Stimulated activated CD8-positive, alpha-beta memory T cell treated with anti-CD3 and anti-CD28 coated beads, Interleukin-12 subunit alpha, Interleukin-12 subunit beta, amount 100 ng/mL, for 24 hours (primary cell): ENCODE measurements around the gene PLEKHM3.
"Not testable (repeated sequence)": the region's sequence is repeated elsewhere in the genome, so short reads cannot be mapped to it uniquely, and the experiment has no call there.

ENCODE experiments used
- DNase-seq: peaks from one replicate; pipeline ENCODE4 v3.0.0-alpha.2; 2020; ENCODE audit errors: extremely low read depth

Gene PLEKHM3

DNA sequence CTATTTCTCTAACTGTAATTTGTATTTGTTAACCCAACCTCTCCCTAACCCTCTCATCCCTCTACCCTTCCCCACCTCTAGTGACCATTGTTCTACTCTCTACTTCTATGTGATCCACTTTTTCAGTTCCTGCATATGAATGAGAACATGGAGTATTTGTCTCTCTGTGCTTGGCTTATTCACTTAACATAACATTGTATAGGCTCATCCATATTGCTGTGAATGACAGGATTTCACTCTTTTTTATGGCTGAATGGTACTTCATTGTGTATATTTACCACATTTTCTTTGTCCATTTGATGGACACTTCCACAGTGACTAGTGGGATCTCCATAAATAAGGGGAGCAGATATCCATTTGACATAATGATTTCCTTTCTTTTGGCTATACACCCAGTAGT lies 103.7 kb downstream of the PLEKHM3 start:
- no peak for DNase-seq

DNA sequence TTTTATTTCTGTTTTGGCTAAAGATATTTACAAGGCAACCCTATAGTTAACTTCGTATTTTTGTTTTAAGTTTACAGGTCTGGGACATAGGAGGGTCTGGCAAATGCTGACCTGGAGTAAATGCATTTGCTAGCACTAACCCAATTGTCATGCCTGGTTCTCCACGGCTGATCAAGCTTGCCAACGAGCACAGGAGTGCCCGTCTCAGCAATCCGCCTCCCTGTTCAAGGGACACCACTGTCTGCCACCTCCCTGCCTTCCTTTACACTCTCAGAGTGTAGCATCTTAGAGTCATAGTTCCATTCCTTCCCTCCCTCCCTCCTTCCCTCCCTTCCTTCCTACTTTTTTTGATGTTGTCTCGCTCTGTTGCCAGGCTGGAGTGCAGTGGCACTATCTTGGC lies 104.6 kb downstream of the PLEKHM3 start:
- DNase-seq = no peak

DNA sequence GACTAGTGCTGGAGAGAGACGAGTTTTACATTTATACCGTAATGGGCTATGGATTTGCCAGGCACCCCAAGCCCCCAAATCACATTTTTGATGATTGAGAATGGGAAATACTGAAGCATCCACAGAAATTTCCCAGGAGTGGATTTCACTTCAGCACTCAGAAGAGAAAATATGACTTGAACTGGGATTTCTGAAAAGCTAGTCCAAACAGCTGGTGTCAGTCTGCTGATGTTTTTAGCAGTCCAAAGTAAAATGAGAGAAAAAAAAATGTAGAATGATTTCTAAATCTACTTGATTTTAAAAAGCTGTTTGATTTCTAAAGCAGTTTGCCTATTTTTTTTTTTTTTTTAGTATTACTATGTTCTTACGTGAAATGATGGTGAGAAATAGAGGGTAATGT lies 105.0 kb downstream of the PLEKHM3 start:
- no peak for DNase-seq

DNA sequence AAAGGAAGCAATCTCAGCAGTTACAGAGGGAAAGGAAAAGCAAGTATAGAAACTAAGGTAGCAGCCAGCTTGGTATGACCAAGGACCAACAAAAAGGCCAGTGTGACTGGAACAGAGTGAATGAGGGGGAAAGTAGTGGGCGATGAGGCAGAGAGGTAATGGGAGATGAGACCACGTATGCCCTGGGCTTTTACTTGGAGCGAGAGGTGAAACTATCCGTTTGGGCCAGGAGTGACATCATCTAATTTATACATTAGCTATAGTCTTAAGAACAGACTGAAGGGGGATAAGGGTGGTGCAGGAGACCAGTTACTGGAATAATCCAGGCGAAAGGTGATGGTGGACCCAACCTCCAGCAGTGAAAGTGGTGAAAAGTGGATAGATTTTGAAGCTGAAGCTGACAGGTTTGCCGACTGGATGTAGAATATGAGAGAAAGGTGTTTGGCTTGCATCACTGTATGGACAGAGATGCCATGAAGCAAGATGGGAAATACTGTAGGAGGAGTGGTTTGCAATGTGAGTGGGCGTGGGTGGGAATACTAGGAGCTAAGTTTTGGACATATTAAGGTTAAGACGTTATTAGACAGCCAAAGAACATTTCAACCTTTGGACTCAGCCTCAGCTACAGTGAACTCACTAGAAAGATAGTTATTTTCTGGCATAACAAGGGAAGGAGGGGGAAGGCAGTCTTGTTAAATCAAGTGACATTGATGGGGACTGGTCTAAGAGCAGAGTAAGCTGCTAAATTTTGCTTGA lies 106.0 kb downstream of the PLEKHM3 start:
- no peak for DNase-seq

DNA sequence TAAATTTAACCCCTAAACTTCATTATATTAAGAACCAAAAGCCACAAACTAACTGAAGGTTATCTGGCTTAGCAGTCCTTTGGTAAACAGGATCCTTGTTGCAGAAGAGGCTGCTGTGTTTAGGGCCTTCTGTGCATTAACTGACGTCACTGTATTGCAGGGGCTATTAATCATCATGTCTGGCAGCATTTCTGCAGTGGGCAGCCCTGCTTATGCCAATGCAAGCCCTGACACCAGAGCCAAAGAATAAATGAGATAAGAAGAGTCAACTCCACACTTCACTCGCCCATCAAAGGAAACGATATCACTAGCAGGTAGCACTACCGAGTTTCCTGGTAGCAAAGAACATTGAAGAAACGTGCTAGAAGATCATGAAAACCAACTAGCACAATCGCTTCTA lies 110.6 kb downstream of the PLEKHM3 start:
- DNase-seq = no peak

DNA sequence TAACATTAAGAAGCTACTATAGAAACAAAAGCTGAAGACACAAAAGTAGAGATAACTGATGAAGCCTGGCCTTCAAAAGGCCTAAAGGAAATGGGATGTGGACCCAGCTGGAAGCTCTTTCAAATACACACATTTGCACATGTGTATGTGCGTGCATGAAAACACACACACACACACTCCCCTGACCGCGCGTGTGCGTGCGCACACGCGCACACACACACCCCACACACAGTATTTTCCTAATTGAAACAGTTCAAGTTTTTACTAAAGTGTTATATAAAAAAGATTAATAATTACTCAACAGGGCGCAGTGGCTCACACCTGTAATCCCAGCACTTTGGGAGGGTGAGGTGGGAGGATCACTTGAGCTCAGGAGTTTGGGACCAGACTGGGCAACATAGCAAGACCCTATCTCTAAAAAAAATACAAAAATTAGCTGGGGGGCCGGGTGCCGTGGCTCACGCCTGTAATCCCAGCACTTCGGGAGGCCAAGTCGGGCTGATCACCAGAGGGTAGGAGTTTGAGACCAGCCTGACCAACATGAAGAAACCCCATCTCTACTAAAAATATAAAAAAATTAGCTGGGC lies 111.5 kb downstream of the PLEKHM3 start:
- DNase-seq = no peak

DNA sequence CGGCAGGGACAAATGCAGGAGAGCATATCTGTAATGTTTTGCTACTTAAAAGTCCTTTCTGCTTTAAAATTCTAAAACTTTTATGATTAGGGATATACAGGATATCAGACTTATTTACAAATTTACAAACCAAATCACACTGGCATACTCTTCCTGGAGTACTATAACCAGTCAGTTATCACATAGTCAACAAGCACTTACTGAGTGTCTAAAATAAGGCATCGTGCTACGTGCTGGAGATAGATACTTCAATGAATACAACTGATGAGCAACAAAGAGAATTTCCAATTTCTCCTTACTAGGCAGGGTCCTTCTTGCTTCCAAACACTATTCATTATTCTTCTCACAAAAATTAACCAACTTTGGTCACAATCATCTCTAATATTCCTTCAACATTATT lies 113.5 kb downstream of the PLEKHM3 start:
- no peak for DNase-seq

DNA sequence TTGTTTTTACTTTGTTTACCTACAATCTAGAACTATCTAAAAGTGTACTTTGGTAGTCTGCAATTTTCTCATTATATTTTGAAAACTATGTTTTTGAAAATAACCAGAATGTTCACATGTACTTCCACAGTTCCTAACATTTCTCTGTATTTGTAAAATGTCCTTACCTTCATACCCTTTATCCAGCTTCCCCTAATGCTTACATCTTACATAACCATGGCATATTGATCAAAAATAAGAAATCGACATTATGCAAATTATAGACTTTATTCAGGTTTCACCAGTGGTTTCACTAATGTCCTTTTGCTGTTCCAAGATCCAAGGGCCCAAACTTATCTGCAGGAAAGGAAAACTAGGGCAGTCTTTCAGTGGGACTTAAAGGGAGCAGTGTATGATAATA lies 114.1 kb downstream of the PLEKHM3 start:
- no peak for DNase-seq

DNA sequence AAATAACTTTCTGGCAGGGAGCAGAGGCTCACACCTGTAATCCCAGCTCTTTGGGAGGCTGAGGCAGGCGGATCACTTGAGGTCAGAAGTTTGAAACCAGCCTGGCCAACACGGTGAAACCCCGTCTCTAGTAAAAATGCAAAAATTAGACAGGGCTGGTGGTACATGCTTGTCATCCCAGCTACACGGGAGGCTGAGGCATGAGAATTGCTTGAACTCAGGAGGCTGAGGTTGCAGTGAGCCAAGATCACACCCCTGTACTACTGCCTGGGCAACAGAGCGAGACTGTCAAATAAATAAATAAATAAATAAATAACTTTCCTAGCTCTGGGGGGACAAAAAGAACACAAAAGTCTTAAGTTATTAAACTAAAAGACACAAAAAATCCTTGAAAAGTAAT lies 118.8 kb downstream of the PLEKHM3 start:
- not testable (repeated sequence) for DNase-seq

DNA sequence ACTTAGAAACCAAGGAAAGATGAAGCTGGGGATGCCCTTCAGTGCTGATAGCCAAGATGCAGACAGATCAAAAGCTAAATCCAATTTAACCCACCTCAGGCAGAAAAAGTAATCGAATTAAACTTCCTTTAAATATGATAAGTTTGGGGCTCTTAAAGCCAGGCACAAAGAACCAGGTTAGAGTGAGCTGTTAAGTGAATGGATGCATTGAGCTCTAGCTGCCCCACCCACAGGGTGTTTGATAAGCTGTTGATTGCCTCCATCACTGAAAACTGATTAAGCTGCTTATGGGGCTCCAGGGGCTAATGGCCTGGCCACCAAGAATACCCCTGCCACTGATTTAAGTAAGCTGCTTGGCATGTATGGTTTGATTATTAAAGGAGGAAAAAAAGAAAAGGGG lies 119.8 kb downstream of the PLEKHM3 start:
- no peak for DNase-seq

DNA sequence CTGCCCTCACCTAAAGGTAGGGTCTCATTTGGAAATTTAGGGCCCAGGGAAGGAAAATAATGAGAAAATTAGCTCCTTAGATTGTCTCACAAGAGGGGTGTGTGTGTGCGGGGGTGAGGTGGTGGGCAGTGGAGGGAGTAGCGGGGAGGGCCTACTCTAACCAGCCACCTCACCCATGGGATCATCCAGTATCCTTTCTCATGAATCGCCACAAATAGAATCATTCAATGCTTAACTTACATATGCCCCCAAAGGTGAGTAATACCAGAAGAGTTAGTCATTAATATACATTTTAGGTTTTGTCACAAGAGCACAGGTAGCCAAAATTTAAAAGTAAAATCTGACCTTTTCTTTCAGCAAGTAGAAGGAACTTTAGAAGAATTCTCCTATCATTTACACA lies 122.1 kb downstream of the PLEKHM3 start:
- no peak for DNase-seq

DNA sequence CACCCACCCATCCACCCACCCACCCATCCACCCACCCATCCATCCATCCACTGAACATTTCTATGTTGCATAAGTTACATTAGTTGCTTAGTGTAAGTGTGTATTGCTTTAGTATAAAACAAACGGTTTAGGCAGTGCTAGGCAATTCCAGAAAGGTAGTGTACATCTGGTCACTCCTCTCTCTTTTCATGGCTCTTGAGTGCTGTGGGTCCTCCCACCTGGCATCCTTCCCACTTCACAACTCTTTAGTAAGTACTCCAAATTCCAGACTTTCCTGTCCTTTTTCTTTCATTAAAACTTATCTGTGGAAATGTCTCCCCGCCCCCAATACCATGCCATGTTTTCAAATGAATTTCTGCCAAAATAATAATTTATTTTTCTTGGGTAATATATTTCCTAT lies 122.5 kb downstream of the PLEKHM3 start:
- DNase-seq = no peak

DNA sequence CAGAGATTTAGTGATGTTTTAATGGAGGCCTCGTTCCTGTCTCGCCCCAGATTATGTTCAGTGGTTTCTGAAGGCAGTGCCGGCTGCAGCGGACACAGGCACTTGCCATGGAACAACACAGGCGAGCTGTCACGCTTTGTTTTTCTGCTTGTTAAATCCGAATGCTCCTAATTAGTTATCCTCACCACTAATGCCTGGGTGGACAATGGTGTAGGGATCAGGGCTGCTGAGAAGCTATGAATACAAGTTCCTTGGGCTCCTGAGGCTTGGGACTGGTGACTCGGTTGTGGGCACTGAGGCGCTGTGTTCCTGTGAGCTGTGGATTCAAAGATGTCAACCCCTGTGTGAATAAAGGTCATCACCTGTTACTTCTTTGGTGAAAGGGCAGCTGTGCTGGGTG lies 123.5 kb downstream of the PLEKHM3 start:
- no peak for DNase-seq

DNA sequence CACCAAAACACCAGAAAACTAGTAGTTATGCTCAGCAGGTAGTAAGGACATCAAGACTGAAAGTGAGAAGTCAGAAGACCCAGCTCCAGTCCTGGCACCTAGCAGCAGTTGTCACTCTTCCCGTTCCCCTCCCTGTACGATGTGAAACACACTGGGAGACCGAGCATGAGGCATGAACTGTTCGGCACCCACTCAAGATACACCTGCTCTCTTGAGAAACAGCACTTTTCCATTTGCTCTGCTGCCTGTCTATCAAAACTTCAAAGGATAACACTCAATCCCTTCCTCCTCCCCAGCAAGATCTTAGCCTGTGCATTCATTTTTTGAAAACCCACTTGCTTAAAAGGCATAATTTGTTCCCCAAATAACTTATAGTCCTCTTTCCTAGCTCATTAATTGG lies 123.9 kb downstream of the PLEKHM3 start:
- no peak for DNase-seq

DNA sequence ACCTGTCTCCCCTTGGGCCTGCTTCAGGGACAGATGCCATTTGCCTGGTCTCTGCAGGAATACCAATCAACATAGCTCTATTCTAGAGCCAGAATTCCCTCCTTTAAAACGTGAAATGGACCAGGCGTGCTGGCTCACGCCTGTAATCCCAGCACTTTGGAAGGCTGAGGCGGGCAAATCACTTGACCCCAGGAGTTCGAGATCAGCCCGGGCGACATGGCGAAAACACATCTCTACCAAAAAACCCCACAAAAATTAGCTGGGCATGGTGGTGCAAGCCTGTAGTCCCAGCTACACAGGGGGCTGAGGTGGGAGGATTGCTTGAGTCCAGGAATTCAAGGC lies 127.0 kb downstream of the PLEKHM3 start:
- DNase-seq = no peak

DNA sequence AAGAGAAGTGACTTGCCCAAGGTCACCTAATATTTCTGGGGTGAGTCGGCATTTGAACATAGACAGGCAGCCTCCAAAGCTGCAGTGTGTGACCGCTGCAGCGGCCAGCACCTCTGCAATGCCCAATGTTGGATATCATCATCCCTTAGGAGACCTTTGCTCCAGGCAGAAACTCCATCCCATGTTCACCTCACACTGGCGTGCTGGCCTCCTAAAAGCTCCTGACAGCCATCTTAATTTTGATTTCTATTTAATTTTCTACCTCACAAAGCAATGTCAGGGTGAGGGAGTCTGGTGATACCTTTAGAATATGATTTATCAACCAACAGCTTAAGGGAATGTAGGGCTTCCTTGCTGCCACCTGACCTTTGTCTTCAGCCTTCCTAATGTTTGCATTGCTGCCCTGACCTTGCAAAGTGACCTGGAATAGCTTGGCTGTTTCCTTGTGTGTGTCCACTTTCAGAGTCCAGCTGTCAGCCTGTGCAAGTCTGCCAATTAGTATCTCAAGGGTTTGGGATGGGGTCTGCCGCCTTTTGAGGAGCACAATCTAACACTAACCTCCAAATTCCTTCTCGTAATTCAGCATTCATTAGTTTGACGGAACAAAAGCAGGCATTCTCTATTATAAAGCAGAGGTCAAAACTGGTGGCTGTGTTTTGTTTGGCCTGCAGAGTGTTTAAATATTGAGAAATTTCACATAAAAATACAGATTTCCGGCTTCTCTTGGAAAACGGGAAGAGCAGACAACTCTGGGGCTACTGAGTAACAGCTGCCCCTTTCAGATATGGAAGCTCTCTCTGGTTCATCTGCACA lies 127.6 kb downstream of the PLEKHM3 start:
- no peak for DNase-seq

DNA sequence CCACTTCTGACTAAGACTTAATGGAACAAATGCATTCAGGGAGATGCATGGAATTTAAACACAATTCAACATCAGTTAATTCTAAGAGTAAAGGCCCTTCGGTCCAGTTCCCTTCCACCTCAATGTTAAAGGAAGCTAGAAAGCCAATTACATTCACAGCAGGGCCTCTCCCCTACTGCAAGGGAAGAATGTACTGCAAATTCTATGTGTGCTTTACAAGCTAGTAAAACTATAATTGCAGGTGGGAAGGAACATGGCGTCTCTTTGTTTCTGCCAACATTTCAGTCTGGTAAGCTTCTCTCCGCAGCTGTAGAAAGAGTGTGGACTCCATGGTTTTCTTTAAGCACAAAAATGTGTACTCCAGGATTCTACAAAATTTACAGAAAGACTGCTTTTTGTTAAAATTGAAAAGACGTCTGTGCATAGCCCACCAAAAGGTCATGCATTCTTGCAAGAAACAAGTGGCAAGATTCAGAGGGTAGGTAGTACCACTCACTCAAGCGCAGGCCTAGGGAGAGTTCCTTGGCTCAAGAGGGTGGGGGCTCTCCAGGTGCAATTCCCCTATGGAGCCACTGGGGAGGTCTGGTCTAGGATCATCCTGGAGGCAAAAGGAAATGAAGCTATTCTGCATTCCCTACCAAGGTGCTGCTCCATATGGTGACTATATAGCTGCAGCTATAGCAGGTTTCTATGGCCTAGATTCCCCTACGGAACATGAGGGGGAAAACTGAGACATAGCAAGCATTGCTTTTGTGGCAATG lies 128.6 kb downstream of the PLEKHM3 start:
- DNase-seq = no peak

DNA sequence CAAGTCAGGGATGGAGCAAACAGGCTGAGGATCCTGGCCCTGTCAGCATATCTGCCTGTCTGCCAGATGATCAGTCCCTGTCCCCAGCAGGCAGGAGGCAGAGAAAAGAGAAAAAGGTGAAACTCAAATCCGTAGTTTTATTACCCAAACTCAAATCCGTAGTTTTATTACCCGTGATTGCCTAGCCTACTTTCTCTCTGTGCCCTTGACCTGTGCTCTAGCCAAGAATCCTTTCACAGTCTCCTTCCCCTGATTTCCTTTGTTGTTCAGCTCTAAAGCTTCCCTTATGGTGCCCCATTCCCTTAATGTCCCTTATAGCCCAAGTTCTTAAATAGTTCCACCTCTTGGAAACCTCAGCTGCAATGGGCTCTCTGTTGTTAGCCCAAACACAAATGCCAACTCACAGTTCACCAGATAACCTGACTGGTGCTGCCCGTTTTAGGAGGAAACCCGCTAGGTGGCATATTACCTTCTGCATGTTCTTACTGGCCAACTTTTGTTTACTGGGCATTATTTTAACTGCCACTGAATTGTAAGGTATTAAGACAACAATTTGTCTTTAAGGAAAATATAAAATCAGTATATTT lies 130.0 kb downstream of the PLEKHM3 start:
- DNase-seq = no peak

DNA sequence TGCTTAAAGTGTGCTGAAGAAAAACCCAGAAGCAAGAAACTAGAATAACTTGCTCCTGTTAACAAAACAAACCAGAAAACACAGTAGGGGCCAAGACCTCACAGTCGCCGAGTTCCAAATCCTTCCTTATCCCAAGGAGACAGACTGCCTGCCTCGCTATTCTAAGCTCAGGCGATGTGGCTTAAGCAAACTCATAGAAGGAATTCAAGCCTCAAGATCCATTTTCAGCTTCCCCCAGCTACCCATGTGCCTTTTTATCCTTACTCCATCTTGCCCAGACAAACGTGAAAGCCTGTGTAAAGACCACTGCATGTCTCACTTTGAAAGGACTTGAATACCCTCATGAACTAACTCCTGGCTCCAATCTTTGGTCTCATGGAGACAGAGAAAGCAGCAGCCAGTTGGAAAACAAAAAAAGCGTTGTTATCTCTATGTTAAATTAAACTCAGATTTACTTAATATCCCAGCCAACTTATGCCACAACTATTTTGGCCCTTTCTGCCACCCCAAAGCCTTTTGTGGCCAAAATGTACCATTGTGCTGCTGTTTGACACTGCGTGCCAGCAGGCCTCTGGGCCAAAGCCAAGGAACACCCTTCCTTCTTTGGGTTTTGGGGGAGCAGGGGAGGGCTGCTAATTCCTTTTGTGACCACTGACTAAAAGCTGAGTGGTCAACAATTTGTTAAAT lies 132.5 kb downstream of the PLEKHM3 start:
- DNase-seq = no peak

DNA sequence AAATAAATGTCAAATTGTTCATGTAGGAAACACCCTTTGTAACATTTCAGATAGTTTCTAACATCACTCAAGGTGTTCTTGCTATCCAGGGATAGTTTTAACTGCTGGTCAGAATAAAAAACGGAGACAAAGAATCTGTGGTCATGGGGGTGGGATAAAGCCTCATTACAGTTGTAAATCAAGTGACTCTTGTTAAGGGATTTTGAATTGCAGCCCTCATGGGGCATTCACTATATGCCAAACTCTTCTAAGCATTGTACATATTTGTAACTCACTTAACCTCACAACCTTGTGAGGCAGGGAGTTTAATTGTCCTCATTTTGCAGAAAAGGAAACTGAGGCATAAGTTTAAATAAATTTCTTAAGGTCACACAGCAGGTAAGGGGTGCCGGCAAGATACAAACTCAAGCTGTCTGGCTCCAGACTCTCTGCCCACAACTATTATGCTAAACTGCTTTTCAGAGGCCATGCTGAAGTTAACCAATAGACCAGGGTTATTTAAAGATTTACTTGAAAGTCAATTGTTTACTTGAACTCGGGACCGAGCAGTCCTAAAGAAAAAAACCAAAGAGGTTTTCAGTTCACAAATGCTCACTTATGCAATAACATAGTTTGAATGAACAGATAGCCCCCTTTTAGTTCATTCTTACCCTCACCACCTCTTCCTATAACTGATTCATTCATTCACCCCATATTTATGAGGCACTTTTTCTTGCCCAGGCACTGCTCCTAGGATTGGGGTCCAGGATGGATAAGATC lies 134.1 kb downstream of the PLEKHM3 start:
- DNase-seq = no peak

DNA sequence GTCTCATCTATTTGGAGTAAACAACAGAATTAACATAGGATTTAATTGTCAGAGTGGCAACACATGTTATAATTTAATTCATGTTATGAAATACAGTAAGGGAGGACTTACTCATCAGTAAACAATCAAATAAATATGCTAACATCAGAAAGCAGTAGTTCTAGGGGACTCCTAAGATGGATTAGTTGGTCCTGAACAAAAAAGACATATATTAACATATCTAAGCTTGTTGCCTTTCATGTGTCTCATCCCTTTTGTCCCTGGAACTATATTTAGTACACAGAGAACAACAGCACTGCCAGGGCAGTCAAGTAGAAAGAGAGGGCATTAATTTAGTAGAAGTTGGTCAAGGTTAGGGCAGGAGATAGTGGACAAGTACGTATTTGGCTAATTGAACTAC lies 137.8 kb downstream of the PLEKHM3 start:
- no peak for DNase-seq
